Upper lobe of left lung (tissue), 6 donors: ENCODE results near the gene GAN. TPM values are rescaled to one million over a fixed set of nuclear protein-coding genes. Genes with fewer than 3 reads are reported as not detected.

Experiments used
- ATAC-seq, 2 donors: fragments of 200-7000 bp; cut with Tn5 transposase; one replicate each; pipeline ENCODE4 v1.9.1; 2022; ENCODE audit warnings: mild to moderate bottlenecking in 2 of 2, moderate library complexity in 2 of 2; ENCODE audit not compliant: low FRiP score in 2 of 2
- DNase-seq, 2 donors: peaks; one replicate each; pipeline ENCODE4 v3.0.0-alpha.2; 2019 to 2020
- H3K27ac ChIP-seq, 4 donors: fragments of 200-600 bp; sonication (generic); one replicate each; pipeline ENCODE4 v1.5.1; 2016 to 2019
- H3K27me3 ChIP-seq, 4 donors: fragments of 200-600 bp; sonication (generic); one replicate each; pipeline ENCODE4 v1.5.1; 2017 to 2019
- H3K36me3 ChIP-seq, 4 donors: fragments of 200-600 bp; sonication (generic); one replicate each; pipeline ENCODE4 v1.5.1; 2016 to 2019
- H3K4me1 ChIP-seq, 4 donors: fragments of 200-600 bp; sonication (generic); one replicate each; pipeline ENCODE4 v1.5.1; 2018 to 2019
- H3K4me3 ChIP-seq, 4 donors: fragments of 200-600 bp; sonication (generic); one replicate each; pipeline ENCODE4 v1.5.1; 2017 to 2019; ENCODE audit warnings: mild to moderate bottlenecking in 2 of 4, moderate library complexity in 1 of 4
- H3K9me3 ChIP-seq, 4 donors: fragments of 200-600 bp; sonication (generic); one replicate each; pipeline ENCODE4 v1.5.1; 2018 to 2019
- CTCF ChIP-seq, 6 experiments: fragments of 450-650 bp in 4 of 6; fragments of 200-600 bp in 2 of 6; sonication (generic) in 2 of 6; IDR thresholded peaks; one replicate each; pipeline ENCODE4 v1.5.1; 2016 to 2019; ENCODE audit warnings: antibody characterized with exemption in 6 of 6
- EP300 ChIP-seq, 4 donors: sonication (generic); formaldehyde crosslinking; IDR thresholded peaks; one replicate each; pipeline ENCODE4 v1.5.1; 2017; ENCODE audit warnings: antibody characterized with exemption in 4 of 4, control low read depth in 2 of 4
- POLR2A ChIP-seq, 4 donors: fragments of 450-650 bp; IDR thresholded peaks; one replicate each; pipeline ENCODE4 v1.5.1; 2016 to 2017; ENCODE audit warnings: antibody characterized with exemption in 4 of 4, mild to moderate bottlenecking in 2 of 4
- POLR2AphosphoS5 ChIP-seq, 2 donors: sonication (generic); formaldehyde crosslinking; IDR thresholded peaks; one replicate each; pipeline ENCODE4 v1.5.1; 2017; ENCODE audit warnings: antibody characterized with exemption in 2 of 2
- WGBS, 2 donors: methylation state at CpG; one replicate each; pipeline ENCODE4 v1.1.5; 2017 to 2018; 5-methylcytosine and 5-hydroxymethylcytosine counted together
- total RNA-seq, 6 donors: library from RNA; depleted of rRNA in 4 of 6; stranded (reverse); fragments of >200 nt in 4 of 6; gene quantifications; one replicate each; pipeline versions ENCODE4 v1.1.0 to v1.2.1, GENCODE V29; 2016 to 2021
- donor health status: DM: no; HTN: no; CAD: no; lungs with moderate emphysema.
- donor health status: DM: no; HTN: yes; CAD: no; lungs with severe emphysema.

GAN gene
- total RNA-seq, 6 donors from 2014 or later, result 3.3 to 8.4 (median 5.9) TPM

- DNase-seq (peak in 1 of 2 donors; percentile 80), ATAC-seq (no peak)
- WGBS, 2 donors, result 96 to 99% methylated on average over 9 to 14 of the region's 14 CpGs
- TF ChIP-seq CTCF (IDR thresholded peaks at IDR 0.05) (no peak), EP300 (IDR thresholded peaks at IDR 0.05) (no peak)
- Histone ChIP-seq H3K4me3 (no peak overlapping the region), H3K27me3 (no peaks in the 10 kb centered on the region), H3K4me1 (peaks cover 0 to 8% (median 2%) of the 10 kb centered on the region in 4 donors), H3K9me3 (no peaks in the 10 kb centered on the region), H3K27ac (no peak overlapping the region), H3K36me3 (peaks cover 0 to 4% (median 1%) of the 10 kb centered on the region in 4 donors)
Measured at GRCh38 chr16:81388357-81388756, 73.6 kb downstream of the GAN start.

GRCh38 chr16:81390840-81391239 is 76.1 kb downstream of the GAN start:
- H3K27ac ChIP-seq, result no peak overlapping the region
- 91 to 93% methylated on average over 10 of the region's 10 CpGs for WGBS, 2 donors
- TF ChIP-seq EP300 (IDR thresholded peaks at IDR 0.05) (no peak), CTCF (IDR thresholded peaks at IDR 0.05) (no peak), POLR2AphosphoS5 (IDR thresholded peaks at IDR 0.05) (no peak), POLR2A (IDR thresholded peaks at IDR 0.05) (no peak)
- no peaks in the 10 kb centered on the region for H3K27me3 ChIP-seq
- H3K4me3 ChIP-seq, result no peak overlapping the region
- DNase-seq, result no peak
- peaks cover 0 to 4% (median 2%) of the 10 kb centered on the region in 4 donors for H3K4me1 ChIP-seq
- H3K36me3 ChIP-seq, result peaks cover 0 to 4% (median 1%) of the 10 kb centered on the region in 4 donors
- no peak for ATAC-seq
- H3K9me3 ChIP-seq, result no peaks in the 10 kb centered on the region

DNA sequence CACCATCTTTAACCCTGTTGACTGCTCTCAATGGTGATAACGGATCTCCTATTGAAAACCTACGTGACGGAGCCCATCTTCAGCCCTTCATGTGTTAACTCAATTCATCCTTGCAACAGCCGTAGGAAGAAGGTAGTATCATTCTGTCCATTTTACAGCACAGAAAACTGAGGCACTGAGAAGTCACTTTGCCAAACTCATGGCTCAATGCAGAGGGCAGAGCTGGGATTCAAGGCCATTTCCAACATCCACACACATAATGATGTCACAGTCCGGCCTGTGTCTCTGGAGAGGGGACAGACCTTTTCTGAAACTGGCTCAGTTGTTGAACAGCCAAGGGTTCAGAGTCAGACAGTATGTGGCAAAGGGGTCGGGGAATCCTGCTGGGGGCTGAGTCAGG is 77.2 kb downstream of the GAN start:
- Histone ChIP-seq H3K36me3 (peaks cover 0 to 4% (median 1%) of the 10 kb centered on the region in 4 donors), H3K4me3 (no peak overlapping the region), H3K27me3 (no peaks in the 10 kb centered on the region), H3K4me1 (peaks cover 0 to 4% (median 2%) of the 10 kb centered on the region in 4 donors), H3K9me3 (no peaks in the 10 kb centered on the region), H3K27ac (no peak overlapping the region)
- DNase-seq (no peak), ATAC-seq (no peak)
- TF ChIP-seq POLR2A (IDR thresholded peaks at IDR 0.05), result no peak
- no peak for TF ChIP-seq POLR2AphosphoS5 (IDR thresholded peaks at IDR 0.05)
- TF ChIP-seq CTCF (IDR thresholded peaks at IDR 0.05), result no peak
- 94 to 96% methylated on average over 5 to 6 of the region's 6 CpGs for WGBS, 2 donors

GRCh38 chr16:81394416-81394815 is 79.7 kb downstream of the GAN start:
- 81 to 87% methylated on average over 7 of the region's 7 CpGs for WGBS, 2 donors
- no peak overlapping the region for H3K4me3 ChIP-seq
- no peaks in the 10 kb centered on the region for H3K9me3 ChIP-seq
- DNase-seq, result no peak
- no peak for ATAC-seq
- H3K27ac ChIP-seq, result peak overlapping the region in 1 of 4 donors; percentile 49
- H3K36me3 ChIP-seq, result peaks cover 0 to 4% (median under 1%) of the 10 kb centered on the region in 4 donors
- TF ChIP-seq CTCF (IDR thresholded peaks at IDR 0.05), result no peak
- TF ChIP-seq POLR2A (IDR thresholded peaks at IDR 0.05), result no peak
- TF ChIP-seq POLR2AphosphoS5 (IDR thresholded peaks at IDR 0.05), result no peak
- H3K27me3 ChIP-seq, result no peaks in the 10 kb centered on the region
- peaks cover 0 to 4% (median 2%) of the 10 kb centered on the region in 4 donors for H3K4me1 ChIP-seq

GRCh38 chr16:81394966-81395655 is 80.3 kb downstream of the GAN start:
- no peak overlapping the region for H3K4me3 ChIP-seq
- no peak for DNase-seq

More at GRCh38 chr16:81394966-81395655, 80.3 kb downstream of the GAN start:
- H3K27me3 ChIP-seq, result no peaks in the 10 kb centered on the region
- WGBS, 2 donors, result 28 to 61% methylated on average over 7 to 13 of the region's 13 CpGs
- H3K27ac ChIP-seq, result peak overlapping the region in 3 of 4 donors; percentile 10 to 49 (median 48)
- peaks cover 0 to 6% (median 0%) of the 10 kb centered on the region in 4 donors for H3K9me3 ChIP-seq
- ATAC-seq, result peak; percentile 8 to 23
- H3K4me1 ChIP-seq, result peaks cover 0 to 4% (median 2%) of the 10 kb centered on the region in 4 donors
- TF ChIP-seq CTCF (IDR thresholded peaks at IDR 0.05) (no peak), POLR2A (IDR thresholded peaks at IDR 0.05) (no peak), POLR2AphosphoS5 (IDR thresholded peaks at IDR 0.05) (peak in 1 of 2 donors; percentile 33), EP300 (IDR thresholded peaks at IDR 0.05) (peak in 1 of 4 donors; percentile 32)
- H3K36me3 ChIP-seq, result peaks cover 0 to 4% (median 0%) of the 10 kb centered on the region in 4 donors
